ENCODE results near the gene RHOH. TPM values are rescaled to one million over a fixed set of nuclear protein-coding genes. Genes with fewer than 3 reads are reported as not detected.

The RHOH gene
- total and polyA plus RNA-seq, 10 donors, result 51.4 to 112 (median 74.3) TPM

GRCh38 chr4:40258627-40259026 lies 61.8 kb downstream of the RHOH start:
- no peaks in the 10 kb centered on the region for H3K36me3 ChIP-seq
- TF ChIP-seq POLR2AphosphoS5 (IDR thresholded peaks at IDR 0.05), result no peak
- TF ChIP-seq POLR2A (IDR thresholded peaks at IDR 0.05), result no peak
- no peak for TF ChIP-seq CTCF (IDR thresholded peaks at IDR 0.05 in 8 of 11, conservative IDR thresholded peaks at IDR 0.05 in 3 of 11)
- no peak overlapping the region for H3K27ac ChIP-seq
- DNase-seq, result no peak
- WGBS, 5 donors, result 15 to 31% (median 30%) methylated on average over 7 to 8 of the region's 8 CpGs
- H3K27me3 ChIP-seq (replicated peaks in 1 of 7), result no peaks in the 10 kb centered on the region
- H3K9me3 ChIP-seq, result no peaks in the 10 kb centered on the region
- no peak overlapping the region for H3K4me3 ChIP-seq
- intact Hi-C loops (cut with DNase I; ENCODE audit: low total_unique reads), result no loop called here
- H3K4me1 ChIP-seq, result peaks cover 0 to 34% (median 4%) of the 10 kb centered on the region in 6 donors

GRCh38 chr4:40261231-40262076 lies 64.6 kb downstream of the RHOH start:
- DNase-seq, result no peak
- H3K9me3 ChIP-seq, result no peaks in the 10 kb centered on the region
- no peaks in the 10 kb centered on the region for H3K27me3 ChIP-seq (replicated peaks in 1 of 7)
- H3K4me3 ChIP-seq, result no peak overlapping the region
- intact Hi-C loops (cut with DNase I; ENCODE audit: low total_unique reads), result no loop called here
- H3K27ac ChIP-seq, result no peak overlapping the region
- WGBS, 5 donors, result 77 to 84% (median 81%) methylated on average over 9 of the region's 9 CpGs
- H3K36me3 ChIP-seq, result no peaks in the 10 kb centered on the region
- peaks cover 0 to 42% (median 19%) of the 10 kb centered on the region in 6 donors for H3K4me1 ChIP-seq
- TF ChIP-seq CTCF (IDR thresholded peaks at IDR 0.05 in 8 of 11, conservative IDR thresholded peaks at IDR 0.05 in 3 of 11), result peak in 1 of 11 experiments; percentile 1
- no peak for TF ChIP-seq POLR2AphosphoS5 (IDR thresholded peaks at IDR 0.05)
- TF ChIP-seq POLR2A (IDR thresholded peaks at IDR 0.05), result no peak

- DNase-seq, result no peak
- peaks cover 0 to 41% (median 19%) of the 10 kb centered on the region in 6 donors for H3K4me1 ChIP-seq
- intact Hi-C loops (cut with DNase I; ENCODE audit: low total_unique reads), result no loop called here
- H3K27me3 ChIP-seq (replicated peaks in 1 of 7), result no peaks in the 10 kb centered on the region
- no peaks in the 10 kb centered on the region for H3K9me3 ChIP-seq
- TF ChIP-seq CTCF (IDR thresholded peaks at IDR 0.05 in 8 of 11, conservative IDR thresholded peaks at IDR 0.05 in 3 of 11) (no peak), POLR2A (IDR thresholded peaks at IDR 0.05) (no peak), POLR2AphosphoS5 (IDR thresholded peaks at IDR 0.05) (no peak)
- H3K27ac ChIP-seq, result no peak overlapping the region
- H3K36me3 ChIP-seq, result no peaks in the 10 kb centered on the region
- no peak overlapping the region for H3K4me3 ChIP-seq
Measured at GRCh38 chr4:40262077-40262528, 65.3 kb downstream of the RHOH start.

- intact Hi-C loops (cut with DNase I; ENCODE audit: low total_unique reads), result no loop called here
- whole genome bisulfite sequencing, 5 donors, result 91 to 94% (median 94%) methylated on average over 2 of the region's 2 CpGs
- no peak overlapping the region for H3K4me3 ChIP-seq
- DNase-seq, result no peak
- H3K36me3 ChIP-seq, result no peaks in the 10 kb centered on the region
- peaks cover 0 to 37% (median 19%) of the 10 kb centered on the region in 6 donors for H3K4me1 ChIP-seq
- no peak overlapping the region for H3K27ac ChIP-seq
- TF ChIP-seq POLR2A (IDR thresholded peaks at IDR 0.05), result no peak
- no peak for TF ChIP-seq CTCF (IDR thresholded peaks at IDR 0.05 in 8 of 11, conservative IDR thresholded peaks at IDR 0.05 in 3 of 11)
- no peak for TF ChIP-seq POLR2AphosphoS5 (IDR thresholded peaks at IDR 0.05)
- H3K9me3 ChIP-seq, result no peaks in the 10 kb centered on the region
- no peaks in the 10 kb centered on the region for H3K27me3 ChIP-seq (replicated peaks in 1 of 7)
Measured at GRCh38 chr4:40262861-40263260, 66.0 kb downstream of the RHOH start.

Data from spleen (tissue), 11 donors.